Right cardiac atrium (tissue), 5 donors: Measurements from ENCODE around the gene RTL9. TPM values are rescaled to one million over a fixed set of nuclear protein-coding genes. Genes with fewer than 3 reads are reported as not detected.

Experiments used
- ATAC-seq, 2 donors: fragments of 200-7000 bp; cut with Tn5 transposase; one replicate each; pipeline versions ENCODE4 v1.8.0 to v1.9.1; 2020; ENCODE audit warnings: moderate library complexity in 2 of 2, mild to moderate bottlenecking in 1 of 2
- DNase-seq, 3 donors: peaks; one replicate each; pipeline ENCODE4 v3.0.0-alpha.2; 2020
- H3K27ac ChIP-seq: one replicate; pipeline ENCODE4 v1.5.1; 2013; ENCODE audit warnings: mild to moderate bottlenecking, low read length, control low read depth, moderate library complexity
- H3K27me3 ChIP-seq: one replicate; pipeline ENCODE4 v1.6.1; 2013; ENCODE audit not compliant: control insufficient read depth, insufficient read depth
- H3K4me1 ChIP-seq: one replicate; pipeline ENCODE4 v1.6.1; 2013; ENCODE audit warnings: low read length; ENCODE audit not compliant: control insufficient read depth, insufficient read depth
- H3K4me3 ChIP-seq: one replicate; pipeline ENCODE4 v1.5.1; 2013; ENCODE audit warnings: low read length, control low read depth
- H3K9me3 ChIP-seq: one replicate; pipeline ENCODE4 v1.6.1; 2013; ENCODE audit warnings: low read length; ENCODE audit not compliant: control insufficient read depth
- WGBS: extraction: QIAGEN DNeasy Blood & Tissue Kit; methylation state at CpG from one replicate; pipeline ENCODE4 v1.1.7; 2013; 5-methylcytosine and 5-hydroxymethylcytosine counted together
- intact Hi-C, 4 donors: fragments of 100-400 bp; cut with DNase I; formaldehyde crosslinking; loops; one replicate each; pipeline versions ENCODE4 v1.11.0 to v1.14.0; 2022 to 2023
- polyA plus RNA-seq: library from polyadenylated mRNA; stranded (reverse); fragments of 200-250 nt; gene quantifications from one replicate; pipeline ENCODE4 v1.2.3, GENCODE V29; 2013
- total RNA-seq, 4 donors: library from RNA; stranded (reverse); fragmentation: NEBNext Ultra II Directional; extraction: Animal tissue kit (Norgen Biotek cat#: 25700); gene quantifications; one replicate each; pipeline ENCODE4 v1.2.1, GENCODE V29; 2021
- donor health status: healthy with polysubstance abuse.
- donor health status: DM: no; HTN: yes; CAD: no.
- donor health status: DM: no; HTN: no; CAD: no.
- donor health status: DM: no; HTN: yes; CAD: no; lungs with severe emphysema.
- donor health status: DM: yes; HTN: yes; CAD: no.

RTL9 gene
- total and polyA plus RNA-seq, 5 donors, result 0.20 to 0.64 (median 0.37) TPM

GRCh38 chrX:110406822-110407221 lies 48.2 kb downstream of the RTL9 start:
- Histone ChIP-seq H3K27ac (no peak overlapping the region), H3K4me1 (peaks cover 1% of the 10 kb centered on the region), H3K4me3 (no peak overlapping the region), H3K9me3 (no peaks in the 10 kb centered on the region), H3K27me3 (no peaks in the 10 kb centered on the region)
- ATAC-seq (no peak), DNase-seq (no peak)
- 92% methylated on average over 4 of the region's 4 CpGs for WGBS
- intact Hi-C loops, result loop anchor here in 3 of 4 donors (5.0 kb wide), 2 partner anchors 240 to 245 kb away; no protein-coding TSS in a partner anchor

DNA sequence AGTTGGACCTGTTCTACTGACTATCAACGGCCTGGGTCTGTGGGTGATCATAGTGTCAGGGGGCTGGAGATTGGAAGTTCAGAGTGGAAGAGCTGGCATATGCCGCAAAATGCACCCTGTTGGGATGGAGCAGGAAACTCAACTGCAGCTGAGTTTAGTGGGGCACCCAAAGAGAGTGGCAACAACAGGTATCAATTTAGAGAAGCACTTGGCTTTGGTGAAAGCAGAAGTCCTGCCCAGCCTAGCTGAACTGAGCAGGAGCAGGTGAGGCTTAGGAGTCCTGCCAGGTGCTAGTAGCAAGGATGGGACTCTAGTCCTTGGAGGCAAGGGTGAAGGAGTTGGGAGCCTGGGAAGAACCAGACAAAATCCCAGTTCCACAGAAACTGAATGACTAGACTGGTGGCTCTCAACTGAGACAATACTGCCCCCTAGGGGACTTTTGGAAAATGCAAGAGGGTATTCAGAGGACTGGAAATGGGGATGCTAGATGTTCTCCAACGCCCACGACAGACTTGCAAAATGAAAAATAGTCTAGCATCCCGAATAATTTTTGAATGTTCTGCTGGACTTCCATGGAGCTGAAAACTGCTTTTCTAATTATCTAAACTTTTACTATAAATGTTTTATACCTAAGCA lies 49.4 kb downstream of the RTL9 start:
- DNase-seq (no peak), ATAC-seq (peak in 1 of 2 donors; percentile 69)
- 36% methylated on average over 5 of the region's 5 CpGs for WGBS

More for the DNA sequence above, 49.4 kb downstream of the RTL9 start:
- intact Hi-C loops, result loop anchor here (2.0 to 5.0 kb wide), 3 partner anchors 241 to 247 kb away; no protein-coding TSS in a partner anchor
- no peak overlapping the region for H3K27ac ChIP-seq
- H3K9me3 ChIP-seq, result no peaks in the 10 kb centered on the region
- no peak overlapping the region for H3K4me3 ChIP-seq
- no peaks in the 10 kb centered on the region for H3K27me3 ChIP-seq
- H3K4me1 ChIP-seq, result peaks cover 1% of the 10 kb centered on the region

Other genes starting within 250 kb of the RTL9 start
- 1 to 10 TPM; 1.2 to 3.1 (median 1.8) TPM for gene AMMECR1, start 40.8 kb upstream of the RTL9 start, total RNA-seq
- 0.77 TPM for gene AMMECR1, start 40.8 kb upstream of the RTL9 start, polyA plus RNA-seq